GM19193 (cell line): ENCODE measurements around the gene COX7A2L.

Source experiments
- POLR2A ChIP-seq: IDR thresholded peaks from 4 replicates; pipeline ENCODE4 v1.6.1; 2011; ENCODE audit not compliant: insufficient read depth, insufficient read length; ENCODE audit errors: extremely low read depth

The COX7A2L gene

DNA sequence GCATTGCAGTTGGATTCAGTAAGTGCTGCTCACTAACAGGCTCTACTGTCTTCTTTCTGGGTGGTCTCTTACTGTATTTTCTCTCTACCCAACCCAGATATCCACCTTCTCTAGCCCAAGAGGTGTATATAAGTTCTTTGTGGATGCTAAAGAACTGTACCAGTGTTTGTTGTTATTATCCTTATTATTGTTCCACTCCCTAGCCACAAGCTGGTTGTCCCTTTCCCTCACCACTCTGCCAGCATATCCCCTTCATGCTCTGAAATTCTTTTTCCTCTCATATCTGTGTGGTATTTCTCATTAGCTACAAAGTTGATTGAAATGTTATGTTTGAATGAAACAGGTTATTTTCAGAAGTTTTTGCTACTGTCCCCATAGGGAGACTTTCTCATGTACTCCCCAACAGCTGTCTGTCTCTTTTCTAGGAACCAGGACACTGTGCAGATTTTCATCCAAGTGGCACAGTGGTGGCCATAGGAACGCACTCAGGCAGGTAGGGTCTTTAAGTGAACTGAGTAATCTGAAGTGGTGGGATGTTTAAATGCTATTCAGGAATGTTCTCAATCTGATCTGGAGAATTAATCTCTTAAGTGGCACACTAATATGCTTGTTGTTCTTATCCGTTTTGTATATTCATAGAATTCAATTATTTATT, 56.8 kb downstream of the COX7A2L start:
- TF ChIP-seq POLR2A, result no peak

DNA sequence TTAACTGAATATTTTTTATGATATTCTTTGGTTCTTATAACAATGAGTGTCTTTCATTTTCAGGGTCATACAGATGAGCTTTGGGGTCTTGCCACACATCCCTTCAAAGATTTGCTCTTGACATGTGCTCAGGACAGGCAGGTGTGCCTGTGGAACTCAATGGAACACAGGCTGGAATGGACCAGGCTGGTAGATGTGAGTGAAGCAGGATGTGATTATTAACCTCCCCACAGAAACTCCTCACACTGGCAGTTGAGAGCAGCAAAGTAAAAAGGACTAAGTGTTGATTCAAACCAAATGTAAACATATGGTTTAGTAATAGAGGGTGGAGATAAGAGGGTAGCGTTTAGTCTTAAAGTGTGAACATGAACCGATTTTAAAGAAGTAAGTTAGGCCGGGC, 57.8 kb downstream of the COX7A2L start:
- TF ChIP-seq POLR2A, result no peak

GRCh38 chr2:42300527-42300926, 60.5 kb downstream of the COX7A2L start:
- no peak for TF ChIP-seq POLR2A
